Endodermal cell (in vitro differentiated cells): ENCODE results near the gene GALNT9. TPM values are rescaled to one million over a fixed set of nuclear protein-coding genes. Genes with fewer than 3 reads are reported as not detected.

Source experiments
- DNase-seq: peaks from one replicate; pipeline ENCODE4 v3.0.0-alpha.2; 2017
- H3K27ac ChIP-seq: 2 replicates; pipeline ENCODE4 v1.5.1; 2013; ENCODE audit warnings: mild to moderate bottlenecking, low read depth, low read length, moderate library complexity
- H3K27me3 ChIP-seq: 2 replicates; pipeline ENCODE4 v1.6.1; 2013; ENCODE audit warnings: mild to moderate bottlenecking, low read length, moderate library complexity; ENCODE audit not compliant: insufficient read depth, control insufficient read depth, poor library complexity, severe bottlenecking
- H3K36me3 ChIP-seq: 2 replicates; pipeline ENCODE4 v1.7.0; 2013; ENCODE audit warnings: mild to moderate bottlenecking, low read length, moderate library complexity; ENCODE audit not compliant: control insufficient read depth, insufficient read depth
- H3K4me1 ChIP-seq: one replicate; pipeline ENCODE4 v1.7.0; 2013; ENCODE audit warnings: low read length; ENCODE audit not compliant: control insufficient read depth, insufficient read depth
- H3K4me3 ChIP-seq: 2 replicates; pipeline ENCODE4 v1.5.1; 2013; ENCODE audit warnings: mild to moderate bottlenecking, low read length, moderate library complexity
- H3K9ac ChIP-seq: 2 replicates; pipeline ENCODE4 v1.6.1; 2013; ENCODE audit warnings: mild to moderate bottlenecking, low read length, moderate library complexity; ENCODE audit not compliant: poor library complexity, severe bottlenecking; ENCODE audit errors: extremely low read depth
- H3K9me3 ChIP-seq: 2 replicates; pipeline ENCODE4 v1.6.1; 2013; ENCODE audit warnings: mild to moderate bottlenecking, low read length, moderate library complexity; ENCODE audit not compliant: control insufficient read depth
- H3K27ac Mint-ChIP-seq: 2 replicates; pipeline ENCODE4 v1.8.0; 2020; ENCODE audit warnings: mixed read lengths
- H3K27me3 Mint-ChIP-seq: 2 replicates; pipeline ENCODE4 v1.8.0; 2021; ENCODE audit warnings: mild to moderate bottlenecking, mixed read lengths; ENCODE audit not compliant: insufficient read depth
- H3K36me3 Mint-ChIP-seq: 2 replicates; pipeline ENCODE4 v1.8.0; 2020; ENCODE audit warnings: low read depth, mixed read lengths
- H3K4me1 Mint-ChIP-seq: 2 replicates; pipeline ENCODE4 v1.8.0; 2020; ENCODE audit warnings: mixed read lengths
- H3K4me3 Mint-ChIP-seq: 2 replicates; pipeline ENCODE4 v1.8.0; 2020; ENCODE audit warnings: mild to moderate bottlenecking, moderate library complexity, mixed read lengths
- H3K9me3 Mint-ChIP-seq: 2 replicates; pipeline ENCODE4 v1.8.0; 2020; ENCODE audit warnings: mild to moderate bottlenecking, mixed read lengths
- CTCF ChIP-seq: fragments of 200-600 bp; sonication (generic); conservative IDR thresholded peaks from 2 replicates; pipeline ENCODE4 v1.5.0; 2021; ENCODE audit warnings: antibody characterized with exemption, mild to moderate bottlenecking
- WGBS, 2 experiments: methylation state at CpG; one replicate each; pipeline versions ENCODE4 v1.1.5 to v1.1.7; 2013; ENCODE audit warnings: missing lambda C conversion rate in 2 of 2, mixed read lengths in 1 of 2; ENCODE audit not compliant: insufficient coverage in 1 of 2, insufficient read length in 1 of 2; 5-methylcytosine and 5-hydroxymethylcytosine counted together
- total RNA-seq, 2 donors: library from RNA; stranded (reverse); fragmentation: NEBNext Ultra II Directional in 1 of 2; extraction: Animal tissue kit (Norgen Biotek cat#: 25700) in 1 of 2; gene quantifications; 2 replicates in 1 of 2; 3 replicates in 1 of 2; pipeline ENCODE4 v1.2.1, GENCODE V29; 2021

The GALNT9 gene
- total RNA-seq, 2 donors from 2014 or later: 0.13 TPM; not detected in 1

GRCh38 chr12:132318618-132319033, 10.8 kb downstream of the GALNT9 start:
- peaks cover 20% of the 10 kb centered on the region for H3K9me3 ChIP-seq
- H3K27me3 ChIP-seq: no peaks in the 10 kb centered on the region
- Mint-ChIP-seq H3K36me3 (no peaks in the 10 kb centered on the region), H3K4me3 (no peak overlapping the region), H3K4me1 (no peaks in the 10 kb centered on the region), H3K27me3 (peaks cover 19% of the 10 kb centered on the region), H3K9me3 (no peaks in the 10 kb centered on the region), H3K27ac (no peak overlapping the region)
- DNase-seq: no peak
- H3K9ac ChIP-seq: no peak overlapping the region
- no peaks in the 10 kb centered on the region for H3K36me3 ChIP-seq
- no peak overlapping the region for H3K4me3 ChIP-seq
- WGBS, 2 experiments: 79 to 83% methylated on average over 12 to 19 of the region's 19 CpGs
- no peak overlapping the region for H3K27ac ChIP-seq
- TF ChIP-seq CTCF: no peak
- H3K4me1 ChIP-seq: no peaks in the 10 kb centered on the region

- Histone ChIP-seq H3K9me3 (peaks cover 20% of the 10 kb centered on the region), H3K27me3 (no peaks in the 10 kb centered on the region), H3K4me3 (no peak overlapping the region), H3K27ac (no peak overlapping the region), H3K9ac (no peak overlapping the region), H3K4me1 (no peaks in the 10 kb centered on the region), H3K36me3 (no peaks in the 10 kb centered on the region)
- no peak overlapping the region for H3K27ac Mint-ChIP-seq
- H3K4me3 Mint-ChIP-seq: no peak overlapping the region
- WGBS, 2 experiments: 76 to 97% methylated on average over 6 to 10 of the region's 10 CpGs
- no peaks in the 10 kb centered on the region for H3K36me3 Mint-ChIP-seq
- H3K27me3 Mint-ChIP-seq: peaks cover 19% of the 10 kb centered on the region
- TF ChIP-seq CTCF: no peak
- DNase-seq: no peak
- H3K9me3 Mint-ChIP-seq: no peaks in the 10 kb centered on the region
- H3K4me1 Mint-ChIP-seq: no peaks in the 10 kb centered on the region
These were observed 11.3 kb downstream of the GALNT9 start for GRCh38 chr12:132318135-132318534.

GRCh38 chr12:132317233-132317938, 12.0 kb downstream of the GALNT9 start:
- H3K27me3 ChIP-seq: no peaks in the 10 kb centered on the region
- peaks cover 23% of the 10 kb centered on the region for H3K27me3 Mint-ChIP-seq
- H3K9me3 Mint-ChIP-seq: no peaks in the 10 kb centered on the region
- no peaks in the 10 kb centered on the region for H3K4me1 ChIP-seq
- no peaks in the 10 kb centered on the region for H3K4me1 Mint-ChIP-seq
- no peak overlapping the region for H3K4me3 Mint-ChIP-seq
- no peak overlapping the region for H3K4me3 ChIP-seq
- H3K9ac ChIP-seq: no peak overlapping the region
- H3K36me3 Mint-ChIP-seq: no peaks in the 10 kb centered on the region
- H3K27ac Mint-ChIP-seq: no peak overlapping the region
- no peaks in the 10 kb centered on the region for H3K36me3 ChIP-seq
- peaks cover 20% of the 10 kb centered on the region for H3K9me3 ChIP-seq
- TF ChIP-seq CTCF: no peak
- no peak overlapping the region for H3K27ac ChIP-seq
- DNase-seq: no peak
- 77 to 81% methylated on average over 7 to 19 of the region's 19 CpGs for WGBS, 2 experiments
